NK-92 (cell line): ENCODE measurements around the gene ZNF426.

ENCODE experiments used
- DNase-seq: peaks from one replicate; lab custom pipeline; 2025; ENCODE audit not compliant: unreplicated experiment; lab: John Stamatoyannopoulos, UW

Gene ZNF426

GRCh38 chr19:9498183-9498902 is 40.1 kb downstream of the ZNF426 start, which contains the start of gene ZNF560:
ZNF560 (minus strand) TSS chr19:9498616; CDS start chr19:9475313, 23,303 bp downstream.
- DNase-seq, result no peak

GRCh38 chr19:9494096-9494495 is 44.3 kb downstream of the ZNF426 start:
- no peak for DNase-seq

GRCh38 chr19:9487016-9487415 is 51.4 kb downstream of the ZNF426 start:
- DNase-seq, result no peak

GRCh38 chr19:9485140-9485539 is 53.3 kb downstream of the ZNF426 start:
- DNase-seq, result no peak

GRCh38 chr19:9474975-9475374 is 63.5 kb downstream of the ZNF426 start:
- no peak for DNase-seq
